Measurements from ENCODE around the gene DHRS12. TPM values are rescaled to one million over a fixed set of nuclear protein-coding genes. Genes with fewer than 3 reads are reported as not detected.

The DHRS12 gene
- total RNA-seq, 1 experiment from 2014 or later, result 8.8 TPM

GRCh38 chr13:51768378-51768921 is 35.5 kb downstream of the DHRS12 start:
- no peaks in the 10 kb centered on the region for H3K23me2 ChIP-seq (ENCODE audit: insufficient read length, low read depth, low read length, poor library complexity, severe bottlenecking)
- H3K14ac ChIP-seq (ENCODE audit: insufficient read depth, low read length), result no peak overlapping the region
- H3K56ac ChIP-seq (ENCODE audit: insufficient read length, low read depth, low read length), result no peak overlapping the region
- no peaks in the 10 kb centered on the region for H3K79me1 ChIP-seq (ENCODE audit: insufficient read depth, low read depth, low read length, poor library complexity, severe bottlenecking)
- Mint-ChIP-seq H3K4me1 (peaks cover 27 to 30% of the 10 kb centered on the region in 2 experiments), H3K27ac (peak overlapping the region; percentile 16 to 90 (median 84); a peak in 3 of 7 replicates), H3K9me3 (no peaks in the 10 kb centered on the region), H3K36me3 (ENCODE audit: insufficient read depth in 1 of 3, low read depth in 3 of 3) (peaks cover 0 to 12% (median 8%) of the 10 kb centered on the region in 3 experiments; a peak in 4 of 7 replicates), H3K4me3 (no peak overlapping the region; a peak in 1 of 5 replicates), H3K27me3 (ENCODE audit: low read depth) (no peaks in the 10 kb centered on the region; the same call in 1 of the 2 replicates)
- no peak overlapping the region for H3K9ac ChIP-seq (ENCODE audit: extremely low read depth, insufficient read length, low read length)
- H3K27me3 ChIP-seq (ENCODE audit: insufficient read depth, low read length), result no peaks in the 10 kb centered on the region
- no peak overlapping the region for H3K23ac ChIP-seq (ENCODE audit: insufficient read length, low read depth, low read length)
- TF ChIP-seq, protein P1, sequence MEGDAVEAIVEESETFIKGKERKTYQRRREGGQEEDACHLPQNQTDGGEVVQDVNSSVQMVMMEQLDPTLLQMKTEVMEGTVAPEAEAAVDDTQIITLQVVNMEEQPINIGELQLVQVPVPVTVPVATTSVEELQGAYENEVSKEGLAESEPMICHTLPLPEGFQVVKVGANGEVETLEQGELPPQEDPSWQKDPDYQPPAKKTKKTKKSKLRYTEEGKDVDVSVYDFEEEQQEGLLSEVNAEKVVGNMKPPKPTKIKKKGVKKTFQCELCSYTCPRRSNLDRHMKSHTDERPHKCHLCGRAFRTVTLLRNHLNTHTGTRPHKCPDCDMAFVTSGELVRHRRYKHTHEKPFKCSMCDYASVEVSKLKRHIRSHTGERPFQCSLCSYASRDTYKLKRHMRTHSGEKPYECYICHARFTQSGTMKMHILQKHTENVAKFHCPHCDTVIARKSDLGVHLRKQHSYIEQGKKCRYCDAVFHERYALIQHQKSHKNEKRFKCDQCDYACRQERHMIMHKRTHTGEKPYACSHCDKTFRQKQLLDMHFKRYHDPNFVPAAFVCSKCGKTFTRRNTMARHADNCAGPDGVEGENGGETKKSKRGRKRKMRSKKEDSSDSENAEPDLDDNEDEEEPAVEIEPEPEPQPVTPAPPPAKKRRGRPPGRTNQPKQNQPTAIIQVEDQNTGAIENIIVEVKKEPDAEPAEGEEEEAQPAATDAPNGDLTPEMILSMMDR (conservative IDR thresholded peaks at IDR 0.05), result peak; percentile 78
- H2BK15ac ChIP-seq (ENCODE audit: low read depth, low read length), result no peak overlapping the region
- DNase-seq, result peak; percentile 77
- no peak overlapping the region for H4K91ac ChIP-seq (ENCODE audit: insufficient read length, low read depth, low read length)
- no peak overlapping the region for H2AK5ac ChIP-seq (ENCODE audit: insufficient read length, low read length)
- H3K27ac ChIP-seq (ENCODE audit: insufficient read length, low read depth, low read length), result no peak overlapping the region
- no peaks in the 10 kb centered on the region for H4K20me1 ChIP-seq (ENCODE audit: control insufficient read depth, insufficient read depth, insufficient read length)
- no peak overlapping the region for H2BK120ac ChIP-seq (ENCODE audit: low read depth, low read length, poor library complexity, severe bottlenecking)
- H2BK20ac ChIP-seq (ENCODE audit: low read depth, low read length, poor library complexity, severe bottlenecking), result no peak overlapping the region
- WGBS (ENCODE audit: extremely low coverage, insufficient read length, low lambda C conversion rate), result no CpG with 5 or more reads among the region's 15 CpGs
- H3K4me1 ChIP-seq (ENCODE audit: insufficient read depth, low read length), result 0 out of 2 replicates have a peak, but pooled peaks cover 3% of the 10 kb centered on the region
- no peaks in the 10 kb centered on the region for H3K9me3 ChIP-seq (ENCODE audit: control insufficient read depth, low read depth, low read length)
- H2BK5ac ChIP-seq (ENCODE audit: insufficient read length, low read length), result no peak overlapping the region
- H3T11ph ChIP-seq (ENCODE audit: low read length), result no peak overlapping the region
- H3K4ac ChIP-seq (ENCODE audit: low read depth, low read length), result no peak overlapping the region
- no peak overlapping the region for H4K8ac ChIP-seq (replicated peaks; ENCODE audit: insufficient read length, low read depth, low read length)
- no peak overlapping the region for H2BK12ac ChIP-seq (ENCODE audit: insufficient read length, low read depth, low read length)
- H3K79me2 ChIP-seq (ENCODE audit: insufficient read depth, low read length), result no peaks in the 10 kb centered on the region
- H3K18ac ChIP-seq (ENCODE audit: insufficient read length, low read depth, low read length), result no peak overlapping the region
- no peak overlapping the region for H4K5ac ChIP-seq (ENCODE audit: insufficient read length, low read depth, low read length)
- H2AFZ ChIP-seq (ENCODE audit: low read length), result no peak overlapping the region
- H3K4me2 ChIP-seq (ENCODE audit: insufficient read depth, insufficient read length, low read length), result no peak overlapping the region
